K562 (cell line): ENCODE data around the gene CBX1.

Experiments used
- ARID2 ChIP-seq: fragments of 450-650 bp; IDR thresholded peaks from 2 replicates; pipeline ENCODE4 v1.6.1; 2017; ENCODE audit warnings: antibody characterized with exemption, mild to moderate bottlenecking
- TARDBP ChIP-seq: fragments of 450-650 bp; IDR thresholded peaks from 2 replicates; pipeline ENCODE4 v1.6.1; 2016

DNA sequence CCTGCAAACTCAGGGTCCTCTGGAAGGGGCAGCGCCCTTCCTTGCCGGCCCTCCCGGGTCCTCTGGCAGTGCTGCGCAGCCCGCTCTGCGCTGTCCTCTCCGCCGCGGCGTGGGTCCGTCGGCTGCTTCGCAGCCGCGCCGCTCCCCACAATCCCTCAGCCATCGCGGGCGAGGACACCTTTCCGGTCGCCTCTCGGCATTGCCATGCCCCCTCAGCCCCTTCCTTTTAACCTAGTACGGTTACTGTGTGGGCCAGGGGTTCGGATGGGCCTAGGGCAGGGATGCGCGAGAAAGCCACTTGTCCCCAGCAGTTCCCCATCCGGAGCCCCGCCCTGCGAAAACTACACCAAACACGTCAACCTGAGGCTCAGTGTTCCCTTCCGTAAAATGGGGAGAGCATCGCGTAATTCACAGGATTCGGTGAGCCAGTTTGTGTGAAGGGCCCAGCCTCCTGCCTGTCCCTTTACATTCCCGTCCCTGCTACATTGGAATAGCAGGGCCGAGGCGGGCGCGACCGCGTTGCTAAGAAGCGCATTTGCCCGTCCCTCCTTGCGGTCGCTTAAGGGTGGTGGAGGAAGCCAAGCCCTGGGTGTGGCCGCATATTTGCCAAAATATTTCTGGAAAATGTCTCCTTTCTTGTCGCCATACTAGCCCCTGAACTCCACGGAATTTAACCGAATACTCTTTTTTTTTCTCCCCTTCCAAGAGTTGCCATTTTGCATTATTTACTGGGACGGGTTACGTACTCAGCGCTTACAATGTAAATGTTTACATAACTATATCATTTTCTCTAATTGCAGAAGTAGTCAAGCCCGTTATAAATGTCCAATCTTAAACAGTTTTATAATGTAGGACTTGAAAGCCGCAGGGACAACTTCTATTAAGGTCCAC, 76.9 kb downstream of the CBX1 start:
- no peak for TF ChIP-seq TARDBP
- TF ChIP-seq ARID2: no peak
